ENCODE measurements around the gene ANGPTL8.
A peak's percentile ranks its signal among the peaks of the same experiment; 100 is the strongest.

Gene ANGPTL8

GRCh38 chr19:11261431-11261970 lies 22.1 kb downstream of the ANGPTL8 start:
- DNase-seq (ENCODE audit: low read depth in 2 of 2), result no peak

- no peak for DNase-seq (ENCODE audit: low read depth in 2 of 2)
Measured at GRCh38 chr19:11261971-11262839, 22.8 kb downstream of the ANGPTL8 start, which contains the start of gene DOCK6. TSS of gene DOCK6 (minus strand) at chr19:11262524. CDS start at chr19:11262440, 84 bp downstream.

- DNase-seq (ENCODE audit: low read depth in 2 of 2), result no peak
Measured at GRCh38 chr19:11263726-11264125, 24.3 kb downstream of the ANGPTL8 start.

- DNase-seq (ENCODE audit: low read depth in 2 of 2), result no peak
Measured at GRCh38 chr19:11264452-11265176, 25.2 kb downstream of the ANGPTL8 start.

- no peak for DNase-seq (ENCODE audit: low read depth in 2 of 2)
Measured at GRCh38 chr19:11265177-11265784, 25.9 kb downstream of the ANGPTL8 start.

GRCh38 chr19:11265785-11266236 lies 26.4 kb downstream of the ANGPTL8 start:
- no peak for DNase-seq (ENCODE audit: low read depth in 2 of 2)

- no peak for DNase-seq (ENCODE audit: low read depth in 2 of 2)
Measured at GRCh38 chr19:11267316-11268085, 28.1 kb downstream of the ANGPTL8 start.

GRCh38 chr19:11268783-11269267 lies 29.4 kb downstream of the ANGPTL8 start:
- DNase-seq (ENCODE audit: low read depth in 2 of 2), result no peak

- no peak for DNase-seq (ENCODE audit: low read depth in 2 of 2)
Measured at GRCh38 chr19:11269408-11269807, 30.0 kb downstream of the ANGPTL8 start.

- DNase-seq (ENCODE audit: low read depth in 2 of 2), result no peak
Measured at GRCh38 chr19:11273296-11273695, 33.9 kb downstream of the ANGPTL8 start.

- DNase-seq (ENCODE audit: low read depth in 2 of 2), result no peak
Measured at GRCh38 chr19:11273989-11274388, 34.6 kb downstream of the ANGPTL8 start.

- DNase-seq (ENCODE audit: low read depth in 2 of 2), result no peak
Measured at GRCh38 chr19:11274533-11275086, 35.2 kb downstream of the ANGPTL8 start.

GRCh38 chr19:11278670-11279069 lies 39.3 kb downstream of the ANGPTL8 start:
- DNase-seq (ENCODE audit: low read depth in 2 of 2), result no peak

- peak in 1 of 2 donors; percentile 17 for DNase-seq (ENCODE audit: low read depth in 2 of 2)
Measured at GRCh38 chr19:11279505-11280236, 40.3 kb downstream of the ANGPTL8 start.

GRCh38 chr19:11281356-11282049 lies 42.1 kb downstream of the ANGPTL8 start:
- no peak for DNase-seq (ENCODE audit: low read depth in 2 of 2)

GRCh38 chr19:11284515-11284914 lies 45.1 kb downstream of the ANGPTL8 start:
- DNase-seq (ENCODE audit: low read depth in 2 of 2), result no peak

- no peak for DNase-seq (ENCODE audit: low read depth in 2 of 2)
Measured at GRCh38 chr19:11286312-11286974, 47.0 kb downstream of the ANGPTL8 start.

- no peak for DNase-seq (ENCODE audit: low read depth in 2 of 2)
Measured at GRCh38 chr19:11288349-11288748, 48.9 kb downstream of the ANGPTL8 start.

- no peak for DNase-seq (ENCODE audit: low read depth in 2 of 2)
Measured at GRCh38 chr19:11290256-11290655, 50.8 kb downstream of the ANGPTL8 start.
